Dermis microvascular lymphatic vessel endothelial cell (primary cell): ENCODE measurements around the gene SCP2. TPM values are rescaled to one million over a fixed set of nuclear protein-coding genes. Genes with fewer than 3 reads are reported as not detected.

Source experiments
- total RNA-seq: library from RNA; depleted of rRNA; stranded (reverse); fragments of >200 nt; gene quantifications from 2 replicates; pipeline ENCODE4 v1.2.1, GENCODE V29; 2014

SCP2 gene
- total RNA-seq, 1 donor from 2014 or later = 100 TPM

Other genes with a start within 250 kb of the SCP2 start
- 8.3 and 10.4 TPM in 2 replicates for gene COA7, start 228.9 kb upstream of the SCP2 start, total RNA-seq
- 29.5 and 30.8 TPM in 2 replicates for gene ZYG11B, start 200.8 kb upstream of the SCP2 start, total RNA-seq
- gene ZYG11A, start 84.5 kb upstream of the SCP2 start, total RNA-seq = 0.13 TPM in 2 replicates
- 7.3 and 10.0 TPM in 2 replicates for gene ECHDC2, start 5.5 kb upstream of the SCP2 start, total RNA-seq
- gene PODN, start 134.9 kb downstream of the SCP2 start, total RNA-seq = 0.13 TPM in 1 of 2 replicates, not detected in the other
- gene SLC1A7, start 215.4 kb downstream of the SCP2 start, total RNA-seq = not detected in 2 replicates